ENCODE measurements around the gene SPON1.

DNA sequence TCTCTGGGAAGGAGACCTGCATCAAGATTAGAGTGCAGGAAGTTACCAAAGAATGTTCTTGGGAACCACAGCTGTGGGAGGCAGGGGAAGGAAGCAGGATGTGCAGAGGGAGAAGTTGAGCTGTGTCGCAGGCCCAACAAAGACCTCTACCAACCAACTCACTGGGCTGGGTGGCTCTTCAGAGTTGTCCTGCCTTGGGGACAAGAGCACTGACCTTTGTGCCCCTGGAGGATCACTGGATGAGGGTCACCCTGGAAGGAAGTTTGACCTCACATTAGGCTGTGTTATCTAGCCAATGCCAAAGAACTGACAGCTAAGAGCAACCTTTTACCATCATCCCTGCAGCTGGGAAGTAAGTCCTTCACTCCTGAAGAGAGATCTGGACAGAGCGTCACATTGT is 265.8 kb downstream of the SPON1 start:
- TF ChIP-seq CTCF (conservative IDR thresholded peaks at IDR 0.05; ENCODE audit: low read length) (no peak), EZH2phosphoT487 (IDR thresholded peaks at IDR 0.05; ENCODE audit: borderline replicate concordance) (no peak)

All from Loucy (cell line).